DOHH2 (cell line): ENCODE measurements around the gene HDAC4.

Experiments used
- H3F3A ChIP-seq: fragments of 200-600 bp; sonication (generic), shearing (Covaris generic); 2 replicates; pipeline ENCODE4 v1.6.0; 2016; ENCODE audit warnings: antibody characterized with exemption, mild to moderate bottlenecking; ENCODE audit not compliant: control insufficient read depth, insufficient read depth
- H3K27ac ChIP-seq: fragments of 200-600 bp; sonication (generic); 2 replicates; pipeline ENCODE4 v1.5.1; 2014; ENCODE audit warnings: low read depth, mild to moderate bottlenecking, low read length, moderate library complexity
- H3K27me3 ChIP-seq: fragments of 200-600 bp; sonication (generic); 2 replicates; pipeline ENCODE4 v1.6.1; 2014; ENCODE audit warnings: mild to moderate bottlenecking, low read length, mixed read lengths; ENCODE audit not compliant: control insufficient read depth
- H3K36me3 ChIP-seq: fragments of 200-600 bp; sonication (generic); 2 replicates; pipeline ENCODE4 v1.6.1; 2014; ENCODE audit warnings: mild to moderate bottlenecking, low read length, moderate library complexity, mixed read lengths; ENCODE audit not compliant: control insufficient read depth
- H3K4me1 ChIP-seq: fragments of 200-600 bp; sonication (generic); 2 replicates; pipeline ENCODE4 v1.6.1; 2014; ENCODE audit warnings: mild to moderate bottlenecking, low read length, mixed read lengths; ENCODE audit not compliant: control insufficient read depth
- H3K4me2 ChIP-seq: fragments of 200-600 bp; sonication (generic); 2 replicates; pipeline ENCODE4 v1.6.0; 2014; ENCODE audit warnings: mild to moderate bottlenecking, low read length, moderate library complexity
- H3K4me3 ChIP-seq: fragments of 200-600 bp; sonication (generic); 2 replicates; pipeline ENCODE4 v1.5.1; 2014; ENCODE audit warnings: mild to moderate bottlenecking, low read length, mixed read lengths
- H3K79me2 ChIP-seq: fragments of 200-600 bp; sonication (generic); 2 replicates; pipeline ENCODE4 v1.6.1; 2014; ENCODE audit warnings: mild to moderate bottlenecking, low read length, mixed read lengths; ENCODE audit not compliant: control insufficient read depth
- H3K9me2 ChIP-seq: fragments of 200-600 bp; sonication (generic); replicated peaks from 2 replicates; pipeline ENCODE4 v1.6.1; 2014; ENCODE audit warnings: mild to moderate bottlenecking, low read length, mixed read lengths; ENCODE audit not compliant: control insufficient read depth
- H3K9me3 ChIP-seq: fragments of 200-600 bp; sonication (generic); 2 replicates; pipeline ENCODE4 v1.6.1; 2014; ENCODE audit warnings: antibody characterized with exemption, low read length, mixed read lengths; ENCODE audit not compliant: control insufficient read depth, insufficient read depth
- H4K20me1 ChIP-seq: fragments of 200-600 bp; sonication (generic); 2 replicates; pipeline ENCODE4 v1.6.0; 2014; ENCODE audit warnings: low read depth, mild to moderate bottlenecking, antibody characterized with exemption, low read length, moderate library complexity; ENCODE audit not compliant: control insufficient read depth, insufficient read depth
- EZH2phosphoT487 ChIP-seq: fragments of 200-600 bp; sonication (generic); IDR thresholded peaks from 2 replicates; pipeline ENCODE4 v1.6.1; 2017; ENCODE audit warnings: borderline replicate concordance, mild to moderate bottlenecking, antibody characterized with exemption, low read length, moderate library complexity, mixed read lengths
- TF ChIP-seq, protein P1 (sequence below): fragments of 200-600 bp; sonication (generic); IDR thresholded peaks from one replicate; pipeline ENCODE4 v1.5.1; 2014; ENCODE audit warnings: antibody characterized with exemption, mild to moderate bottlenecking, low read depth, low read length; ENCODE audit not compliant: poor library complexity, severe bottlenecking

Gene HDAC4

DNA sequence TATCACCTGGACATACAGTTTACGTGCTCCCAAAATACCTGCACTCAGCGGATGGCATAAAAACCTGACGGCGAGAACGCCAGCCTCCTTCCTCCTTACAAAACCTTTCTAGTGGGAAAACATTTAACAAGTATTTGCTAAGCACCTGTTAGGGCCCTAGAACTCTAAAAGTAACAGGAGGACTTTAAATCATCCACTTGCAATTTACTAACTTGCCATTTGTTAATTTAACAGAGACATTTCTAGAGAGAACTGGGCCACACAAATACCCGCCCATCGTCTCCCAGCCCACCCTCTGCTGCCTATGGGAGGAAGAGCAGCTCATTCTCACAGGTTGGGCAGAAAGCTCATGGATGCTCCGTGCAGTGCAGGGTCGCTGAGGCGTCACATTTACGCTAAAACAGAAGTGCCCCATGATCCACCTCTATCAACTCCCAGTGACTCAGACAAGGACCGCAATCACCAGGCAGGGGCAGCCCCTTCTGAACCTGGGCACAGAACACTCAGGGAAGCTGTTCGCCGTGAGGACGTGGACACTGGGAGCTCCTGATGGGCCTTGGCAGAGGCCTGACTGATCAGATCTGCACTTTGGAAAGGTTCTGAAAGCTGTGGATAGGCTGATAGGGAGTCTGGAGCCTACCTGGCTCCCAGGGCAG is 106.9 kb downstream of the HDAC4 start:
- Histone ChIP-seq H3K9me3 (no peaks in the 10 kb centered on the region), H3K4me3 (no peak overlapping the region), H3K36me3 (no peaks in the 10 kb centered on the region), H4K20me1 (peaks cover 60% of the 10 kb centered on the region), H3K9me2 (no peaks in the 10 kb centered on the region), H3F3A (no peaks in the 10 kb centered on the region), H3K27ac (no peak overlapping the region), H3K27me3 (peaks cover 25% of the 10 kb centered on the region), H3K79me2 (no peaks in the 10 kb centered on the region), H3K4me2 (no peak overlapping the region), H3K4me1 (peaks cover 27% of the 10 kb centered on the region)
- TF ChIP-seq, protein P1, sequence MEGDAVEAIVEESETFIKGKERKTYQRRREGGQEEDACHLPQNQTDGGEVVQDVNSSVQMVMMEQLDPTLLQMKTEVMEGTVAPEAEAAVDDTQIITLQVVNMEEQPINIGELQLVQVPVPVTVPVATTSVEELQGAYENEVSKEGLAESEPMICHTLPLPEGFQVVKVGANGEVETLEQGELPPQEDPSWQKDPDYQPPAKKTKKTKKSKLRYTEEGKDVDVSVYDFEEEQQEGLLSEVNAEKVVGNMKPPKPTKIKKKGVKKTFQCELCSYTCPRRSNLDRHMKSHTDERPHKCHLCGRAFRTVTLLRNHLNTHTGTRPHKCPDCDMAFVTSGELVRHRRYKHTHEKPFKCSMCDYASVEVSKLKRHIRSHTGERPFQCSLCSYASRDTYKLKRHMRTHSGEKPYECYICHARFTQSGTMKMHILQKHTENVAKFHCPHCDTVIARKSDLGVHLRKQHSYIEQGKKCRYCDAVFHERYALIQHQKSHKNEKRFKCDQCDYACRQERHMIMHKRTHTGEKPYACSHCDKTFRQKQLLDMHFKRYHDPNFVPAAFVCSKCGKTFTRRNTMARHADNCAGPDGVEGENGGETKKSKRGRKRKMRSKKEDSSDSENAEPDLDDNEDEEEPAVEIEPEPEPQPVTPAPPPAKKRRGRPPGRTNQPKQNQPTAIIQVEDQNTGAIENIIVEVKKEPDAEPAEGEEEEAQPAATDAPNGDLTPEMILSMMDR = no peak
- no peak for TF ChIP-seq EZH2phosphoT487

DNA sequence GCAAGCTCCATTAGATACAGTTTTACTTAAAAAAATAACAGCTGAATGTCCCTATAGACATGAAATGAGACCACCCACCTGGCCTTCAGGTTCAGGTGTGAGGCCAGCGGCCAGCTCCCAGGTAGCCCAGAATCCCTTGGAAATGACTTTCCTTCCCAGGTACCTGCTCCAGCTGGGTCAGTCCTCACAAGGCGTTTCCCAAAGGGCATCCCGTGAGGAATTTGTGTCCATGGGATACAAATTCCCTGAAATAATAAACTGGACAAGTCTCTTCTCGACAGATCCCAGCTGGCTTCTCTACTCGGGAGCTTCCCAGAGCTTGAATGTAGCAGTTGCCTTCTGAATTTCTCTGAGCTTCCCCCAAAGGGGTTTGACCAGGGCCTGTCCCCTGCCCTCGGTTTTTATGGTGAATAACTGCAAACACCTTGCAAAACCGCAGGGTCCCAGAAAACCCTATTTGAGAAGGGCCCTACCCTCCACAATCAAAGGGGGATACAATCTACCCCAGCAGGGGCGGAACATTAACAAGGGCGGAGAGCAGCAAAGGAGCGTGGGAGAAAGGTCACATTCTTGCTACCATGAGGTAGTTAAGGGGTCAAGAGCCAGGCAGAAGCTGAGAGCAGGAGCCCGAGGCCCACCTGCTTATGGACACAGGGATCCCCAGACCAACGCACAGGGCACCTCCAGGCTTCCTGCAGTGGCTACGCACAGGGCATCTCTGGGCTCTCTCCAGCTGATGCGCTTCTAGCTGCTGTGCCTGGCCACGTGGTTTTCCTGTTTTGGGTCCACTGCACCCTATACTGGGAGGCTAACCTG is 107.7 kb downstream of the HDAC4 start:
- H3K4me1 ChIP-seq = peaks cover 22% of the 10 kb centered on the region
- TF ChIP-seq EZH2phosphoT487 = no peak
- TF ChIP-seq, protein P1 = no peak

DNA sequence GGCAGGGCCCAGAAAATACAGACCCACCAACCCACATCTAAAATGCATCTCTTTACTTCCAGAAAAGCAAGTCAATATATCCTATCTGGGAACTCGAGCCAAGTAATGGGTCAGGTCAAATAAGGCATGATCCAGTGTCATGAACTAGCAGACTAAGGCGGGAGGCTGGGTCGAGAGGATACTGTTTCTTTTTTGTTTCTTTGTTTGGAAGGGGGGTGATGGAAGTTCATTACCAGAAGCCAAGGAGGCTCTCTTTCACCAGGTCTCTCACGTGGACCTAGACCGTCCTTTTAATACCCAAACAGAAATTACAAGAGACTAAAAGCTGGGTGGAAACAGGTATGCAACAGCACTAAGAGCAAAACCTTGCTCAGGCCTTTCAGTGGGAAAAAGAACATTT is 108.3 kb downstream of the HDAC4 start:
- Histone ChIP-seq H4K20me1 (peaks cover 54% of the 10 kb centered on the region), H3K79me2 (no peaks in the 10 kb centered on the region)

More for the DNA sequence above, 107.7 kb downstream of the HDAC4 start:
- no peak overlapping the region for H3K27ac ChIP-seq
- H3K79me2 ChIP-seq = no peaks in the 10 kb centered on the region
- peaks cover 29% of the 10 kb centered on the region for H3K27me3 ChIP-seq
- no peaks in the 10 kb centered on the region for H3K36me3 ChIP-seq
- no peaks in the 10 kb centered on the region for H3F3A ChIP-seq
- H3K9me2 ChIP-seq = no peaks in the 10 kb centered on the region
- H3K9me3 ChIP-seq = no peaks in the 10 kb centered on the region
- no peak overlapping the region for H3K4me3 ChIP-seq
- no peak overlapping the region for H3K4me2 ChIP-seq
- peaks cover 61% of the 10 kb centered on the region for H4K20me1 ChIP-seq

More for the DNA sequence above, 108.3 kb downstream of the HDAC4 start:
- Histone ChIP-seq H3K27me3 (peaks cover 33% of the 10 kb centered on the region), H3K4me2 (peak overlapping the region; percentile 28; the same call in 1 of the 2 replicates), H3K27ac (no peak overlapping the region), H3K4me1 (peaks cover 16% of the 10 kb centered on the region), H3K9me2 (no peaks in the 10 kb centered on the region), H3K9me3 (no peaks in the 10 kb centered on the region), H3K4me3 (no peak overlapping the region), H3F3A (no peaks in the 10 kb centered on the region), H3K36me3 (no peaks in the 10 kb centered on the region)
- TF ChIP-seq EZH2phosphoT487 = no peak
- TF ChIP-seq, protein P1 = no peak
